DMS79 treated with DMSO at 0.1 percent for 48 hours (cell line): ENCODE measurements around the gene IFNA6.
A peak's percentile ranks its signal among the peaks of the same experiment; 100 is the strongest.
"Not testable (repeated sequence)": the region's sequence is repeated elsewhere in the genome, so short reads cannot be mapped to it uniquely, and the experiment has no call there.

ENCODE experiments used
- DNase-seq: peaks from one replicate; lab custom pipeline; 2025; lab: John Stamatoyannopoulos, UW

Gene IFNA6

GRCh38 chr9:21350787-21351186 is at the start of gene IFNA6:
TSS of gene IFNA6 (minus strand) at chr9:21350887. CDS start at chr9:21350887, 0 bp downstream.
- no peak for DNase-seq

- DNase-seq = no peak
Measured at GRCh38 chr9:21399956-21400355, 49.3 kb upstream of the IFNA6 start.

- no peak for DNase-seq
Measured at GRCh38 chr9:21398955-21399489, 48.3 kb upstream of the IFNA6 start.

- peak; percentile 10 for DNase-seq
Measured at GRCh38 chr9:21395778-21396717, 45.4 kb upstream of the IFNA6 start.

- DNase-seq = no peak
Measured at GRCh38 chr9:21392270-21392669, 41.6 kb upstream of the IFNA6 start.

GRCh38 chr9:21385131-21385670 is 34.5 kb upstream of the IFNA6 start, which contains the start of gene IFNA2:
TSS of gene IFNA2 (minus strand) at chr9:21385398. CDS start at chr9:21385329, 69 bp downstream.
- no peak for DNase-seq

GRCh38 chr9:21383627-21384026 is 32.9 kb upstream of the IFNA6 start:
- DNase-seq = no peak

GRCh38 chr9:21381448-21382339 is 31.0 kb upstream of the IFNA6 start:
- no peak for DNase-seq

GRCh38 chr9:21371467-21371866 is 20.8 kb upstream of the IFNA6 start:
- not testable (repeated sequence) for DNase-seq

GRCh38 chr9:21367957-21368356 is 17.3 kb upstream of the IFNA6 start, which contains the start of gene IFNA13:
TSS of gene IFNA13 (minus strand) at chr9:21368057. CDS start at chr9:21368010, 47 bp downstream.
- DNase-seq = no peak

GRCh38 chr9:21367169-21367568 is 16.5 kb upstream of the IFNA6 start:
- DNase-seq = not testable (repeated sequence)

GRCh38 chr9:21362287-21362686 is 11.6 kb upstream of the IFNA6 start:
- no peak for DNase-seq

- no peak for DNase-seq
Measured at GRCh38 chr9:21357479-21358460, 7.1 kb upstream of the IFNA6 start.

- DNase-seq = no peak
Measured at GRCh38 chr9:21348430-21348970, 2.2 kb downstream of the IFNA6 start.

GRCh38 chr9:21340735-21341134 is 10.0 kb downstream of the IFNA6 start:
- DNase-seq = no peak

- DNase-seq = no peak
Measured at GRCh38 chr9:21336457-21336856, 14.2 kb downstream of the IFNA6 start.

GRCh38 chr9:21334701-21335632 is 15.7 kb downstream of the IFNA6 start, which contains the start of gene KLHL9:
TSS of gene KLHL9 (minus strand) at chr9:21335404. CDS start at chr9:21334859, 545 bp downstream.
- peak; percentile 82 for DNase-seq

- no peak for DNase-seq
Measured at GRCh38 chr9:21333226-21333625, 17.5 kb downstream of the IFNA6 start.
